H1 (cell line): Measurements from ENCODE around the gene TAGLN2. TPM values are rescaled to one million over a fixed set of nuclear protein-coding genes. Genes with fewer than 3 reads are reported as not detected.

ENCODE experiments used
- CTCF ChIA-PET: fragments of 300-600 bp; sonication (Branson Sonifier 250); formaldehyde crosslinking; loops from one replicate; lab custom pipeline; 2021; ENCODE audit not compliant: partially characterized antibody; lab: Charles Lee
- POLR2A ChIA-PET: fragments of 300-600 bp; sonication (Branson Sonifier 250); formaldehyde crosslinking; loops from one replicate; lab custom pipeline; 2021; ENCODE audit warnings: inconsistent platforms; ENCODE audit not compliant: partially characterized antibody; lab: Charles Lee
- DNase-seq, 2 experiments: peaks; one replicate each; pipeline versions ENCODE4 v3.0.0 to v3.0.0-alpha.2; 2010 to 2022; ENCODE audit warnings: low spot score in 2 of 2, low read depth in 1 of 2, mixed read lengths in 1 of 2
- FAIRE-seq: peaks from 2 replicates; lab custom pipeline; 2011; peaks lifted over from hg19 to GRCh38; lab: Jason Lieb, UNC
- H2AFZ ChIP-seq: 2 replicates; pipeline ENCODE4 v1.8.1; 2012; ENCODE audit warnings: low read length, inconsistent platforms
- H2AK5ac ChIP-seq: 2 replicates; pipeline ENCODE4 v1.6.1; 2013; ENCODE audit warnings: low read depth, low read length
- H2BK120ac ChIP-seq: replicated peaks from 2 replicates; pipeline ENCODE3; 2013; ENCODE audit warnings: low read depth, low read length, inconsistent platforms
- H2BK12ac ChIP-seq: 2 replicates; pipeline ENCODE4 v1.6.1; 2013; ENCODE audit warnings: low read depth, low read length
- H2BK15ac ChIP-seq: 2 replicates; pipeline ENCODE4 v1.6.1; 2013; ENCODE audit warnings: low read length
- H2BK20ac ChIP-seq: 2 replicates; pipeline ENCODE4 v1.6.1; 2013; ENCODE audit warnings: low read length
- H2BK5ac ChIP-seq: 2 replicates; pipeline ENCODE4 v1.6.1; 2013; ENCODE audit warnings: low read depth, low read length
- H3K14ac ChIP-seq: 2 replicates; pipeline ENCODE4 v1.6.1; 2013; ENCODE audit warnings: inconsistent platforms; ENCODE audit not compliant: insufficient read length
- H3K18ac ChIP-seq: 2 replicates; pipeline ENCODE4 v1.6.1; 2013; ENCODE audit warnings: low read length; ENCODE audit errors: extremely low read depth
- H3K23ac ChIP-seq: 2 replicates; pipeline ENCODE4 v1.6.1; 2013; ENCODE audit warnings: inconsistent platforms; ENCODE audit not compliant: insufficient read length
- H3K23me2 ChIP-seq: 2 replicates; pipeline ENCODE4 v1.6.1; 2013; ENCODE audit warnings: low read depth, low read length
- H3K27ac ChIP-seq: 2 replicates; pipeline ENCODE4 v1.6.1; 2011; ENCODE audit warnings: low read depth, low read length, inconsistent platforms
- H3K27me3 ChIP-seq, 4 experiments: replicated peaks in 1 of 4; 1 replicate in 1 of 4; 2 replicates in 3 of 4; pipeline versions ENCODE4 v1.6.1 to v1.8.1; 2011 to 2013; ENCODE audit warnings: low read length in 3 of 4, mild to moderate bottlenecking in 3 of 4, inconsistent platforms in 2 of 4, mixed read lengths in 2 of 4, moderate library complexity in 1 of 4; ENCODE audit not compliant: control insufficient read depth in 3 of 4, insufficient read depth in 3 of 4; ENCODE audit errors: extremely low read depth in 1 of 4
- H3K36me3 ChIP-seq, 4 experiments: 2 replicates each; pipeline versions ENCODE4 v1.6.1 to v1.8.1; 2011 to 2013; ENCODE audit warnings: mild to moderate bottlenecking in 4 of 4, low read length in 3 of 4, moderate library complexity in 2 of 4, control low read depth in 1 of 4, inconsistent platforms in 1 of 4; ENCODE audit not compliant: insufficient read depth in 4 of 4, control insufficient read depth in 2 of 4
- H3K4ac ChIP-seq: replicated peaks from 2 replicates; pipeline ENCODE3; 2013; ENCODE audit warnings: low read length, low read depth, mixed read lengths, inconsistent platforms; ENCODE audit not compliant: insufficient read length
- H3K4me1 ChIP-seq, 4 experiments: replicated peaks in 1 of 4; 1 replicate in 1 of 4; 2 replicates in 3 of 4; pipeline versions ENCODE4 v1.6.1 to v1.8.1; 2011 to 2013; ENCODE audit warnings: low read length in 3 of 4, inconsistent platforms in 2 of 4, mixed read lengths in 1 of 4; ENCODE audit not compliant: insufficient read depth in 4 of 4, control insufficient read depth in 3 of 4
- H3K4me2 ChIP-seq, 2 experiments: 2 replicates each; pipeline versions ENCODE4 v1.6.1 to v1.8.1; 2011 to 2013; ENCODE audit warnings: low read depth in 2 of 2, low read length in 2 of 2, control low read depth in 1 of 2, inconsistent platforms in 1 of 2, mild to moderate bottlenecking in 1 of 2; ENCODE audit not compliant: insufficient read depth in 1 of 2
- H3K4me3 ChIP-seq, 4 experiments: fragments of 200-600, 300-600 bp in 1 of 4; sonication (generic), shearing (Covaris generic), sonication (Bioruptor Twin) in 1 of 4; 2 replicates each; pipeline versions ENCODE4 v1.5.1 to v1.8.1; 2011 to 2016; ENCODE audit warnings: low read length in 4 of 4, low read depth in 3 of 4, control low read depth in 2 of 4, inconsistent platforms in 2 of 4, mild to moderate bottlenecking in 2 of 4, mixed read lengths in 1 of 4, moderate library complexity in 1 of 4; ENCODE audit not compliant: insufficient read depth in 2 of 4; ENCODE audit errors: extremely low read depth in 1 of 4
- H3K56ac ChIP-seq: replicated peaks from 2 replicates; pipeline ENCODE3; 2013; ENCODE audit warnings: low read depth, mild to moderate bottlenecking, mixed read lengths, low read length, inconsistent platforms; ENCODE audit not compliant: insufficient read length
- H3K79me1 ChIP-seq: 2 replicates; pipeline ENCODE4 v1.6.1; 2013; ENCODE audit warnings: low read depth, low read length, control low read depth
- H3K79me2 ChIP-seq, 2 experiments: 2 replicates each; pipeline versions ENCODE4 v1.6.1 to v1.8.1; 2012 to 2013; ENCODE audit warnings: low read length in 2 of 2, mild to moderate bottlenecking in 2 of 2, inconsistent platforms in 1 of 2; ENCODE audit not compliant: insufficient read depth in 2 of 2, control insufficient read depth in 1 of 2
- H3K9ac ChIP-seq, 4 experiments: replicated peaks in 1 of 4; 1 replicate in 1 of 4; 2 replicates in 3 of 4; pipeline versions ENCODE4 v1.6.1 to v1.8.1; 2011 to 2013; ENCODE audit warnings: low read depth in 3 of 4, low read length in 3 of 4, control low read depth in 2 of 4, mild to moderate bottlenecking in 2 of 4, moderate library complexity in 2 of 4, inconsistent platforms in 1 of 4; ENCODE audit errors: extremely low read depth in 1 of 4
- H3K9me3 ChIP-seq, 2 experiments: 2 replicates each; pipeline versions ENCODE4 v1.6.1 to v1.8.1; 2012 to 2013; ENCODE audit warnings: mild to moderate bottlenecking in 2 of 2, moderate library complexity in 2 of 2, control low read depth in 1 of 2, inconsistent platforms in 1 of 2, low read depth in 1 of 2, low read length in 1 of 2, mixed read lengths in 1 of 2; ENCODE audit not compliant: insufficient read depth in 2 of 2
- H4K20me1 ChIP-seq, 2 experiments: replicated peaks in 1 of 2; 2 replicates each; pipeline versions ENCODE3 to v1.8.1; 2011 to 2013; ENCODE audit warnings: inconsistent platforms in 2 of 2, low read length in 2 of 2, mild to moderate bottlenecking in 1 of 2; ENCODE audit not compliant: insufficient read depth in 2 of 2, control insufficient read depth in 1 of 2
- H4K5ac ChIP-seq: 2 replicates; pipeline ENCODE4 v1.6.1; 2013; ENCODE audit warnings: low read length, low read depth, mixed read lengths, inconsistent platforms; ENCODE audit not compliant: insufficient read length
- H4K8ac ChIP-seq: 2 replicates; pipeline ENCODE4 v1.8.0; 2013; ENCODE audit warnings: mild to moderate bottlenecking, moderate library complexity, low read length, inconsistent platforms; ENCODE audit not compliant: insufficient read depth; ENCODE audit errors: extremely low read depth
- H4K91ac ChIP-seq: replicated peaks from 2 replicates; pipeline ENCODE3; 2013; ENCODE audit warnings: low read length, mixed read lengths, inconsistent platforms; ENCODE audit not compliant: insufficient read length
- CBX5 ChIP-seq: fragments of 300-800, 300-1000 bp; sonication (generic); IDR thresholded peaks from 2 replicates; pipeline ENCODE4 v1.7.1; 2016; ENCODE audit warnings: antibody characterized with exemption, low read length, low read depth
- CTCF ChIP-seq, 3 experiments: IDR thresholded peaks; 1 replicate in 2 of 3; 2 replicates in 1 of 3; pipeline versions ENCODE4 v1.5.1 to v1.6.1; 2011; ENCODE audit warnings: low read length in 3 of 3, mild to moderate bottlenecking in 3 of 3, inconsistent platforms in 2 of 3, low read depth in 1 of 3, moderate library complexity in 1 of 3; ENCODE audit not compliant: insufficient read depth in 1 of 3; ENCODE audit errors: control extremely low read depth in 1 of 3
- HDAC2 ChIP-seq, 2 experiments: fragments of 300-600 bp in 1 of 2; sonication (generic) in 1 of 2; IDR thresholded peaks; 2 replicates each; pipeline ENCODE4 v1.6.1; 2011 to 2012; ENCODE audit warnings: low read depth in 2 of 2, low read length in 2 of 2, mild to moderate bottlenecking in 2 of 2, moderate library complexity in 2 of 2, borderline replicate concordance in 1 of 2, inconsistent platforms in 1 of 2
- JUND ChIP-seq: IDR thresholded peaks from 2 replicates; pipeline ENCODE4 v1.6.1; 2011; ENCODE audit warnings: mild to moderate bottlenecking, improper control_type of control experiment, low read length
- MAFK ChIP-seq: IDR thresholded peaks from 2 replicates; pipeline ENCODE4 v1.6.1; 2012; ENCODE audit warnings: low read depth, mild to moderate bottlenecking, improper control_type of control experiment, low read length
- NRF1 ChIP-seq: IDR thresholded peaks from 2 replicates; pipeline ENCODE4 v1.6.1; 2011; ENCODE audit warnings: mild to moderate bottlenecking, low read depth, low read length, improper control_type of control experiment
- PHF8 ChIP-seq: fragments of 200-600 bp; sonication (generic); conservative IDR thresholded peaks from 2 replicates; pipeline ENCODE4 v1.7.1; 2012; ENCODE audit warnings: low read depth, mild to moderate bottlenecking, inconsistent platforms, low read length, moderate library complexity
- POLR2A ChIP-seq, 2 experiments: IDR thresholded peaks; 1 replicate in 1 of 2; 2 replicates in 1 of 2; pipeline ENCODE4 v1.6.1; 2011; ENCODE audit warnings: low read depth in 2 of 2, low read length in 2 of 2, mild to moderate bottlenecking in 2 of 2; ENCODE audit errors: control extremely low read depth in 1 of 2
- POU5F1 ChIP-seq: IDR thresholded peaks from 2 replicates; pipeline ENCODE4 v1.6.1; 2011; ENCODE audit warnings: low read depth, mild to moderate bottlenecking, low read length, moderate library complexity
- SUZ12 ChIP-seq: fragments of 200-600 bp; sonication (generic); IDR thresholded peaks from 2 replicates; pipeline ENCODE4 v1.6.1; 2012; ENCODE audit warnings: mild to moderate bottlenecking, inconsistent platforms, low read length, moderate library complexity, mixed read lengths
- WGBS, 2 experiments: shearing (Covaris generic) in 1 of 2; methylation state at CpG; one replicate each; pipeline versions ENCODE4 v1.1.6 to v1.1.7; 2013 to 2015; ENCODE audit warnings: low lambda C conversion rate in 2 of 2, mixed read lengths in 2 of 2, inconsistent platforms in 1 of 2, low coverage in 1 of 2, missing lambda C conversion rate in 1 of 2; ENCODE audit not compliant: insufficient replicate concordance in 2 of 2, insufficient coverage in 1 of 2, insufficient read length in 1 of 2; ENCODE audit errors: extremely low coverage in 1 of 2, missing lambda C conversion rate in 1 of 2; 5-methylcytosine and 5-hydroxymethylcytosine counted together
- polyA plus RNA-seq, 7 experiments: library from polyadenylated mRNA; depleted of rRNA in 3 of 7; stranded (reverse) in 5 of 7; unstranded in 2 of 7; fragments of >200 nt in 5 of 7; fragments of 200-250 nt in 2 of 7; gene quantifications; 1 replicate in 5 of 7; 2 replicates in 1 of 7; 4 replicates in 1 of 7; pipeline versions ENCODE4 v1.2.1 to v1.2.3, GENCODE V29; 2011 to 2013; ENCODE audit warnings: missing spikeins in 2 of 7, mixed read lengths in 2 of 7
- total RNA-seq: library from RNA; stranded (reverse); fragmentation: NEBNext Ultra II Directional; extraction: Animal tissue kit (Norgen Biotek cat#: 25700); gene quantifications from 2 replicates; pipeline ENCODE4 v1.2.1, GENCODE V29; 2021

TAGLN2 gene
- total and polyA plus RNA-seq, 2 of the 8 experiments (the other 6 are each of a cell fraction or from before 2014, with no cell fraction given) = 93.0 to 114 TPM

- H2AFZ ChIP-seq = no peak overlapping the region
- no peaks in the 10 kb centered on the region for H3K27me3 ChIP-seq
- no peak overlapping the region for H2BK12ac ChIP-seq
- WGBS, 2 experiments = 100% methylated on average over 1 of the region's 1 CpG; no CpG with 5 or more reads in 1 of the 2 experiments
- H3K9me3 ChIP-seq = no peaks in the 10 kb centered on the region
- H3K23me2 ChIP-seq = peaks cover 10% of the 10 kb centered on the region; the same call in 1 of the 2 replicates
- no peak overlapping the region for H3K56ac ChIP-seq
- no peak overlapping the region for H3K4ac ChIP-seq
- peaks cover 7 to 15% (median 11%) of the 10 kb centered on the region in 4 experiments for H3K4me1 ChIP-seq
- CTCF ChIA-PET = interaction anchor here (0.9 to 35.5 kb wide), 4 partner anchors 11 to 82 kb away, joined by 3 to 696 read pairs (median 67); no protein-coding TSS in a partner anchor
- no peak overlapping the region for H4K8ac ChIP-seq
- H3K36me3 ChIP-seq = no peaks in the 10 kb centered on the region
- no peak overlapping the region for H2BK120ac ChIP-seq
- H3K4me3 ChIP-seq = no peak overlapping the region
- DNase-seq (no peak), FAIRE-seq (no peak)
- POLR2A ChIA-PET = interaction anchor here (0.8 to 1.4 kb wide), 2 partner anchors 10 to 60 kb away, joined by 3 read pairs; no protein-coding TSS in a partner anchor
- no peak overlapping the region for H3K18ac ChIP-seq
- H3K4me2 ChIP-seq = no peak overlapping the region
- no peak overlapping the region for H2AK5ac ChIP-seq
- H3K27ac ChIP-seq = no peak overlapping the region
- H3K79me1 ChIP-seq = peaks cover 2% of the 10 kb centered on the region; the same call in 1 of the 2 replicates
- no peak overlapping the region for H2BK20ac ChIP-seq
- H3K9ac ChIP-seq = no peak overlapping the region
- H3K79me2 ChIP-seq = peaks cover 3 to 12% of the 10 kb centered on the region in 2 experiments; a peak in 2 of 4 replicates
- H4K91ac ChIP-seq = no peak overlapping the region
- H4K5ac ChIP-seq = no peak overlapping the region
- no peak overlapping the region for H3K23ac ChIP-seq
- no peak overlapping the region for H2BK5ac ChIP-seq
- H3K14ac ChIP-seq = no peak overlapping the region
- no peak overlapping the region for H2BK15ac ChIP-seq
- no peaks in the 10 kb centered on the region for H4K20me1 ChIP-seq
- TF ChIP-seq HDAC2 (IDR thresholded peaks at IDR 0.05; ENCODE audit: borderline replicate concordance in 1 of 2, low read depth in 2 of 2, low read length in 2 of 2) = no peak
- TF ChIP-seq CTCF (IDR thresholded peaks at IDR 0.05; ENCODE audit: control extremely low read depth in 1 of 3, insufficient read depth in 1 of 3, low read depth in 1 of 3, low read length in 3 of 3) = no peak
- no peak for TF ChIP-seq NRF1
- no peak for TF ChIP-seq JUND
- no peak for TF ChIP-seq MAFK
- TF ChIP-seq CBX5 = no peak
- no peak for TF ChIP-seq POLR2A (IDR thresholded peaks at IDR 0.05; ENCODE audit: control extremely low read depth in 1 of 2, low read depth in 2 of 2, low read length in 2 of 2)
- TF ChIP-seq PHF8 = no peak
- no peak for TF ChIP-seq POU5F1
- TF ChIP-seq SUZ12 = no peak
Observed at GRCh38 chr1:159947942-159948341, 22.6 kb upstream of the TAGLN2 start.
